PFSK-1 (cell line): Measurements from ENCODE around the gene GRM4.

Source experiments
- FOXP2 ChIP-seq: optimal IDR thresholded peaks from 2 replicates; pipeline ENCODE3; 2011; ENCODE audit warnings: borderline replicate concordance, control low read depth, inconsistent platforms; ENCODE audit not compliant: insufficient read depth; ENCODE audit errors: extremely low read length, extremely low read depth
- POLR2AphosphoS5 ChIP-seq: IDR thresholded peaks from 2 replicates; pipeline ENCODE4 v1.6.1; 2012; ENCODE audit warnings: low read depth, mild to moderate bottlenecking, control low read depth, low read length, moderate library complexity
- REST ChIP-seq, 2 experiments: IDR thresholded peaks; 2 replicates each; pipeline versions ENCODE4 v1.6.1 to v1.8.0; 2011 to 2012; ENCODE audit warnings: low read depth in 2 of 2, low read length in 2 of 2, control low read depth in 1 of 2, inconsistent platforms in 1 of 2, mild to moderate bottlenecking in 1 of 2, moderate library complexity in 1 of 2; ENCODE audit not compliant: insufficient read depth in 1 of 2
- SIN3A ChIP-seq: IDR thresholded peaks from 2 replicates; pipeline ENCODE4 v1.6.1; 2012; ENCODE audit warnings: mild to moderate bottlenecking, low read length, moderate library complexity, borderline replicate concordance; ENCODE audit not compliant: insufficient read depth
- TAF1 ChIP-seq: IDR thresholded peaks from 2 replicates; pipeline ENCODE4 v1.6.1; 2012; ENCODE audit warnings: low read length, control low read depth, borderline replicate concordance; ENCODE audit not compliant: insufficient read depth

GRM4 gene

GRCh38 chr6:34018026-34018425, 127.9 kb downstream of the GRM4 start:
- TF ChIP-seq REST (IDR thresholded peaks at IDR 0.05; ENCODE audit: insufficient read depth in 1 of 2, low read depth in 2 of 2, low read length in 2 of 2), result no peak
- TF ChIP-seq TAF1, result no peak
- no peak for TF ChIP-seq SIN3A
- TF ChIP-seq FOXP2, result no peak
- TF ChIP-seq POLR2AphosphoS5, result no peak

GRCh38 chr6:34017106-34017805, 128.6 kb downstream of the GRM4 start:
- TF ChIP-seq POLR2AphosphoS5 (no peak), REST (IDR thresholded peaks at IDR 0.05; ENCODE audit: insufficient read depth in 1 of 2, low read depth in 2 of 2, low read length in 2 of 2) (no peak), SIN3A (no peak), FOXP2 (no peak), TAF1 (no peak)

DNA sequence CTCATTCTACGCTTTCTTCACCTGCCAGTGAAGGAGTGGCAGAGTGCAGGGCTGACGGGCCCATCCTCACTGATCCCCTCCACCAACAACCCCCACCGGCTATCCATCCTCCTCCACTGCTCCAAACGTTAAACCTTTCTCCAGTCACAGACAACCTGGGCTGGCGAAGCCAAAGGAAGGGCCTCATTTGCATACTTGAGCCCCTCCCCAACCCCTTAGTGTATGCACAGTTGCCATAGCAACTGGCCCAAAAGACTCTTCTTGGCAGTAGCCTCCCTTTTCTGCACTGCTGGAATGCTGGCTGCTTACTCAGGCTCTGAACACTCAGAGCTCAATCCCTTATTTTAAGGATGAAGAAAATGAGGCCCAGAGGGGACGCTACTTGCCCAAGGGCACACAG, 130.3 kb downstream of the GRM4 start:
- no peak for TF ChIP-seq TAF1
- no peak for TF ChIP-seq FOXP2
- TF ChIP-seq SIN3A, result no peak
- TF ChIP-seq POLR2AphosphoS5, result no peak
- TF ChIP-seq REST (IDR thresholded peaks at IDR 0.05; ENCODE audit: insufficient read depth in 1 of 2, low read depth in 2 of 2, low read length in 2 of 2), result no peak

GRCh38 chr6:34011264-34011663, 134.6 kb downstream of the GRM4 start:
- TF ChIP-seq TAF1 (no peak), SIN3A (no peak), REST (IDR thresholded peaks at IDR 0.05; ENCODE audit: insufficient read depth in 1 of 2, low read depth in 2 of 2, low read length in 2 of 2) (no peak), POLR2AphosphoS5 (no peak), FOXP2 (no peak)
